Liver (tissue), 9 donors: ENCODE data around the gene CDCP1. TPM values are rescaled to one million over a fixed set of nuclear protein-coding genes. Genes with fewer than 3 reads are reported as not detected.

Experiments used
- DNase-seq: peaks from one replicate; pipeline ENCODE4 v3.0.0-alpha.2; 2017; ENCODE audit warnings: low spot score
- H3K27ac ChIP-seq, 2 donors: one replicate each; pipeline ENCODE4 v1.7.0; 2013; ENCODE audit warnings: inconsistent platforms in 2 of 2, low read length in 2 of 2, control low read depth in 1 of 2, low read depth in 1 of 2, mild to moderate bottlenecking in 1 of 2
- H3K27me3 ChIP-seq, 4 donors: one replicate each; pipeline versions ENCODE4 v1.6.1 to v1.7.0; 2013; ENCODE audit warnings: low read length in 3 of 4, inconsistent platforms in 1 of 4, mild to moderate bottlenecking in 1 of 4, moderate library complexity in 1 of 4; ENCODE audit not compliant: control insufficient read depth in 4 of 4, insufficient read depth in 4 of 4
- H3K36me3 ChIP-seq, 4 donors: one replicate each; pipeline versions ENCODE4 v1.6.1 to v1.7.0; 2013; ENCODE audit warnings: low read length in 3 of 4, mild to moderate bottlenecking in 3 of 4, low read depth in 1 of 4, moderate library complexity in 1 of 4; ENCODE audit not compliant: control insufficient read depth in 4 of 4, insufficient read depth in 3 of 4
- H3K4me1 ChIP-seq, 4 donors: one replicate each; pipeline versions ENCODE4 v1.6.1 to v1.7.0; 2013; ENCODE audit warnings: low read length in 3 of 4, mild to moderate bottlenecking in 3 of 4, moderate library complexity in 1 of 4; ENCODE audit not compliant: control insufficient read depth in 4 of 4, insufficient read depth in 4 of 4
- H3K4me3 ChIP-seq, 3 donors: one replicate each; pipeline versions ENCODE4 v1.6.1 to v1.7.0; 2013; ENCODE audit warnings: low read length in 3 of 3, control low read depth in 1 of 3, low read depth in 1 of 3, mild to moderate bottlenecking in 1 of 3
- H3K9ac ChIP-seq, 2 donors: one replicate each; pipeline ENCODE4 v1.7.0; 2013; ENCODE audit warnings: low read length in 2 of 2, mild to moderate bottlenecking in 2 of 2, moderate library complexity in 2 of 2, control low read depth in 1 of 2, low read depth in 1 of 2
- H3K9me3 ChIP-seq, 4 donors: one replicate each; pipeline versions ENCODE4 v1.6.1 to v1.7.0; 2013; ENCODE audit warnings: low read length in 3 of 4; ENCODE audit not compliant: control insufficient read depth in 4 of 4
- CTCF ChIP-seq: fragments of 150-350 bp; IDR thresholded peaks from 2 replicates; pipeline ENCODE4 v1.5.1; 2017; ENCODE audit warnings: improper control_type of control experiment, low read depth, low read length; ENCODE audit not compliant: missing input control
- EGR1 ChIP-seq, 2 donors: IDR thresholded peaks; 2 replicates each; pipeline ENCODE4 v1.6.1; 2016 to 2018; ENCODE audit warnings: antibody characterized with exemption in 2 of 2, low read depth in 2 of 2
- FOXA1 ChIP-seq: IDR thresholded peaks from 2 replicates; pipeline ENCODE4 v1.6.1; 2016; ENCODE audit warnings: antibody characterized with exemption
- FOXA2 ChIP-seq: IDR thresholded peaks from 2 replicates; pipeline ENCODE4 v1.6.1; 2016; ENCODE audit warnings: antibody characterized with exemption
- GABPA ChIP-seq, 2 donors: IDR thresholded peaks in 1 of 2; conservative IDR thresholded peaks in 1 of 2; 2 replicates each; pipeline ENCODE4 v1.6.1; 2016; ENCODE audit warnings: antibody characterized with exemption in 2 of 2, mild to moderate bottlenecking in 1 of 2, moderate library complexity in 1 of 2
- HNF4A ChIP-seq, 2 donors: conservative IDR thresholded peaks; 2 replicates each; pipeline ENCODE4 v1.6.1; 2016; ENCODE audit warnings: antibody characterized with exemption in 2 of 2, mild to moderate bottlenecking in 2 of 2
- HNF4G ChIP-seq: IDR thresholded peaks from 2 replicates; pipeline ENCODE4 v1.6.1; 2016; ENCODE audit warnings: antibody characterized with exemption
- JUND ChIP-seq, 2 donors: IDR thresholded peaks; 2 replicates each; pipeline ENCODE4 v1.6.1; 2016; ENCODE audit warnings: antibody characterized with exemption in 2 of 2
- NR2F2 ChIP-seq: IDR thresholded peaks from 2 replicates; pipeline ENCODE4 v1.6.1; 2016; ENCODE audit warnings: antibody characterized with exemption
- RAD21 ChIP-seq, 2 donors: IDR thresholded peaks; 2 replicates each; pipeline ENCODE4 v1.6.1; 2016; ENCODE audit warnings: antibody characterized with exemption in 2 of 2, mild to moderate bottlenecking in 2 of 2
- REST ChIP-seq: IDR thresholded peaks from 2 replicates; pipeline ENCODE4 v1.6.1; 2016; ENCODE audit warnings: antibody characterized with exemption, mild to moderate bottlenecking
- RXRA ChIP-seq, 2 donors: IDR thresholded peaks; 2 replicates each; pipeline ENCODE4 v1.6.1; 2017 to 2018; ENCODE audit warnings: antibody characterized with exemption in 2 of 2, mild to moderate bottlenecking in 1 of 2
- SP1 ChIP-seq: IDR thresholded peaks from 2 replicates; pipeline ENCODE4 v1.6.1; 2018; ENCODE audit warnings: antibody characterized with exemption, mild to moderate bottlenecking
- TAF1 ChIP-seq: conservative IDR thresholded peaks from 2 replicates; pipeline ENCODE4 v1.6.1; 2016; ENCODE audit warnings: antibody characterized with exemption, mild to moderate bottlenecking
- YY1 ChIP-seq: IDR thresholded peaks from 2 replicates; pipeline ENCODE4 v1.6.1; 2016; ENCODE audit warnings: antibody characterized with exemption, mild to moderate bottlenecking
- WGBS: extraction: QIAGEN DNeasy Blood & Tissue Kit; methylation state at CpG from one replicate; pipeline ENCODE4 v1.1.7; 2013; 5-methylcytosine and 5-hydroxymethylcytosine counted together
- polyA plus RNA-seq, 2 donors: library from polyadenylated mRNA; stranded (reverse) in 1 of 2; unstranded in 1 of 2; fragments of 200-250 nt in 1 of 2; fragments of >200 nt in 1 of 2; fragmentation: Nextera tagmentation in 1 of 2; extraction: Ambion mirVana in 1 of 2; gene quantifications; one replicate each; pipeline versions ENCODE4 v1.2.1 to v1.2.3, GENCODE V29; 2013 to 2015
- total RNA-seq, 2 donors: library from RNA; depleted of rRNA; stranded (reverse); fragments of >200 nt; gene quantifications; one replicate each; pipeline ENCODE4 v1.2.3, GENCODE V29; 2014
- TF ChIP-seq, protein P1 (sequence below): IDR thresholded peaks from 2 replicates; pipeline ENCODE4 v1.6.1; 2016; ENCODE audit warnings: antibody characterized with exemption
- TF ChIP-seq, protein P2 (sequence below): IDR thresholded peaks from 2 replicates; pipeline ENCODE4 v1.6.1; 2016; ENCODE audit warnings: antibody characterized with exemption
- TF ChIP-seq, protein P3 (sequence below): IDR thresholded peaks from 2 replicates; pipeline ENCODE4 v1.6.1; 2016; ENCODE audit warnings: antibody characterized with exemption
- donor health status: healthy.
- donor health status: healthy.
- donor health status: healthy.
- donor health status: healthy.
- donor health status: healthy.

The CDCP1 gene
- total and polyA plus RNA-seq, 4 donors: 0.22 to 0.67 (median 0.45) TPM

GRCh38 chr3:45163481-45163880 is 17.3 kb upstream of the CDCP1 start:
- no peaks in the 10 kb centered on the region for H3K4me1 ChIP-seq
- 47% methylated on average over 6 of the region's 6 CpGs for WGBS
- no peak overlapping the region for H3K4me3 ChIP-seq
- H3K9me3 ChIP-seq: no peaks in the 10 kb centered on the region
- TF ChIP-seq, protein P1, sequence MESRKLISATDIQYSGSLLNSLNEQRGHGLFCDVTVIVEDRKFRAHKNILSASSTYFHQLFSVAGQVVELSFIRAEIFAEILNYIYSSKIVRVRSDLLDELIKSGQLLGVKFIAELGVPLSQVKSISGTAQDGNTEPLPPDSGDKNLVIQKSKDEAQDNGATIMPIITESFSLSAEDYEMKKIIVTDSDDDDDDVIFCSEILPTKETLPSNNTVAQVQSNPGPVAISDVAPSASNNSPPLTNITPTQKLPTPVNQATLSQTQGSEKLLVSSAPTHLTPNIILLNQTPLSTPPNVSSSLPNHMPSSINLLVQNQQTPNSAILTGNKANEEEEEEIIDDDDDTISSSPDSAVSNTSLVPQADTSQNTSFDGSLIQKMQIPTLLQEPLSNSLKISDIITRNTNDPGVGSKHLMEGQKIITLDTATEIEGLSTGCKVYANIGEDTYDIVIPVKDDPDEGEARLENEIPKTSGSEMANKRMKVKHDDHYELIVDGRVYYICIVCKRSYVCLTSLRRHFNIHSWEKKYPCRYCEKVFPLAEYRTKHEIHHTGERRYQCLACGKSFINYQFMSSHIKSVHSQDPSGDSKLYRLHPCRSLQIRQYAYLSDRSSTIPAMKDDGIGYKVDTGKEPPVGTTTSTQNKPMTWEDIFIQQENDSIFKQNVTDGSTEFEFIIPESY: no peak
- no peak for TF ChIP-seq HNF4A (conservative IDR thresholded peaks at IDR 0.05)
- no peak for TF ChIP-seq RXRA (IDR thresholded peaks at IDR 0.05)
- TF ChIP-seq JUND (IDR thresholded peaks at IDR 0.05): no peak
- TF ChIP-seq TAF1: no peak
- no peak for TF ChIP-seq SP1
- TF ChIP-seq FOXA1: no peak
- TF ChIP-seq GABPA (IDR thresholded peaks at IDR 0.05 in 1 of 2, conservative IDR thresholded peaks at IDR 0.05 in 1 of 2): no peak
- TF ChIP-seq, protein P2, sequence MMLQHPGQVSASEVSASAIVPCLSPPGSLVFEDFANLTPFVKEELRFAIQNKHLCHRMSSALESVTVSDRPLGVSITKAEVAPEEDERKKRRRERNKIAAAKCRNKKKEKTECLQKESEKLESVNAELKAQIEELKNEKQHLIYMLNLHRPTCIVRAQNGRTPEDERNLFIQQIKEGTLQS: no peak
- TF ChIP-seq, protein P3, sequence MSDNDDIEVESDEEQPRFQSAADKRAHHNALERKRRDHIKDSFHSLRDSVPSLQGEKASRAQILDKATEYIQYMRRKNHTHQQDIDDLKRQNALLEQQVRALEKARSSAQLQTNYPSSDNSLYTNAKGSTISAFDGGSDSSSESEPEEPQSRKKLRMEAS: no peak
- no peak for TF ChIP-seq NR2F2
- TF ChIP-seq HNF4G: no peak
- no peak for TF ChIP-seq CTCF
- TF ChIP-seq FOXA2: no peak
- no peak for TF ChIP-seq RAD21 (IDR thresholded peaks at IDR 0.05)
- no peak for TF ChIP-seq EGR1 (IDR thresholded peaks at IDR 0.05; ENCODE audit: low read depth in 2 of 2)
- TF ChIP-seq YY1: no peak
- no peak for TF ChIP-seq REST
- H3K27me3 ChIP-seq: no peaks in the 10 kb centered on the region
- no peak overlapping the region for H3K27ac ChIP-seq
- H3K36me3 ChIP-seq: no peaks in the 10 kb centered on the region
- no peak overlapping the region for H3K9ac ChIP-seq
- DNase-seq: no peak
